Type B pancreatic cell (in vitro differentiated cells): ENCODE measurements around the gene PLEKHG4. TPM values are rescaled to one million over a fixed set of nuclear protein-coding genes. Genes with fewer than 3 reads are reported as not detected.

Experiments used
- DNase-seq: peaks from one replicate; pipeline ENCODE4 v3.0.0; 2021; ENCODE audit warnings: mixed read lengths; ENCODE audit not compliant: unreplicated experiment; ENCODE audit errors: extremely low spot score
- H3K27ac Mint-ChIP-seq: 2 replicates; pipeline ENCODE4 v1.8.0; 2021; ENCODE audit warnings: mild to moderate bottlenecking, mixed read lengths
- H3K27me3 Mint-ChIP-seq: 2 replicates; pipeline ENCODE4 v1.8.0; 2021; ENCODE audit warnings: mixed read lengths
- H3K36me3 Mint-ChIP-seq: 2 replicates; pipeline ENCODE4 v1.8.0; 2021; ENCODE audit warnings: mixed read lengths
- H3K4me1 Mint-ChIP-seq: one replicate; pipeline ENCODE4 v1.8.0; 2021; ENCODE audit warnings: mixed read lengths; ENCODE audit not compliant: unreplicated experiment
- H3K4me3 Mint-ChIP-seq: 2 replicates; pipeline ENCODE4 v1.8.0; 2021; ENCODE audit warnings: mild to moderate bottlenecking, mixed read lengths
- H3K9me3 Mint-ChIP-seq: 2 replicates; pipeline ENCODE4 v1.8.0; 2021; ENCODE audit warnings: mixed read lengths
- CTCF ChIP-seq: fragments of 200-600 bp; sonication (generic); conservative IDR thresholded peaks from 2 replicates; pipeline ENCODE4 v1.5.0; 2021; ENCODE audit warnings: antibody characterized with exemption, mild to moderate bottlenecking
- long read RNA-seq: library from polyadenylated mRNA; unstranded; transcript quantifications from one replicate; pipeline ENCODE4 v2.0.0, GENCODE V29; 2020
- total RNA-seq: library from RNA; stranded (reverse); gene quantifications from 2 replicates; pipeline ENCODE4 v1.2.1, GENCODE V29; 2021; ENCODE audit warnings: low replicate concordance

Gene PLEKHG4
- total RNA-seq = 2.9 and 3.8 TPM in 2 replicates
- long read RNA-seq = 0 reads

- peak; percentile 77 for DNase-seq
- Mint-ChIP-seq H3K4me1 (no peaks in the 10 kb centered on the region), H3K36me3 (no peaks in the 10 kb centered on the region), H3K27ac (no peak within 1 kb of the TSS), H3K27me3 (peaks cover 5% of the 10 kb centered on the region), H3K9me3 (no peaks in the 10 kb centered on the region), H3K4me3 (peak within 1 kb of the TSS; percentile 78)
- peak; percentile 82 for TF ChIP-seq CTCF
Measured at GRCh38 chr16:67279296-67280089, at the start of gene PLEKHG4. Gene PLEKHG4, plus strand, starts transcription at chr16:67279532. Its CDS starts 513 bp downstream, at chr16:67280045.

- TF ChIP-seq CTCF = no peak
- Mint-ChIP-seq H3K36me3 (peaks cover 8% of the 10 kb centered on the region), H3K27ac (no peak overlapping the region), H3K27me3 (no peaks in the 10 kb centered on the region), H3K4me1 (peaks cover 21% of the 10 kb centered on the region), H3K4me3 (peak overlapping the region; percentile 72), H3K9me3 (no peaks in the 10 kb centered on the region)
- no peak for DNase-seq
Measured at GRCh38 chr16:67229906-67230808, 49.2 kb upstream of the PLEKHG4 start.

GRCh38 chr16:67230809-67231660 is 48.3 kb upstream of the PLEKHG4 start:
- H3K9me3 Mint-ChIP-seq = no peaks in the 10 kb centered on the region

GRCh38 chr16:67233596-67233995 is 45.7 kb upstream of the PLEKHG4 start:
- no peaks in the 10 kb centered on the region for H3K9me3 Mint-ChIP-seq
- H3K4me1 Mint-ChIP-seq = no peaks in the 10 kb centered on the region
- DNase-seq = no peak
- H3K4me3 Mint-ChIP-seq = no peak overlapping the region
- peaks cover 12% of the 10 kb centered on the region for H3K36me3 Mint-ChIP-seq
- no peak for TF ChIP-seq CTCF
- no peaks in the 10 kb centered on the region for H3K27me3 Mint-ChIP-seq
- H3K27ac Mint-ChIP-seq = no peak overlapping the region

More at GRCh38 chr16:67230809-67231660, 48.3 kb upstream of the PLEKHG4 start:
- TF ChIP-seq CTCF = no peak
- Mint-ChIP-seq H3K36me3 (peaks cover 9% of the 10 kb centered on the region), H3K27ac (no peak overlapping the region), H3K4me1 (peaks cover 17% of the 10 kb centered on the region), H3K27me3 (no peaks in the 10 kb centered on the region), H3K4me3 (no peak overlapping the region)
- DNase-seq = no peak

- no peaks in the 10 kb centered on the region for H3K4me1 Mint-ChIP-seq
- no peaks in the 10 kb centered on the region for H3K27me3 Mint-ChIP-seq
- DNase-seq = no peak
- H3K9me3 Mint-ChIP-seq = no peaks in the 10 kb centered on the region
- H3K27ac Mint-ChIP-seq = no peak overlapping the region
- TF ChIP-seq CTCF = no peak
- H3K36me3 Mint-ChIP-seq = peaks cover 12% of the 10 kb centered on the region
- no peak overlapping the region for H3K4me3 Mint-ChIP-seq
Measured at GRCh38 chr16:67234180-67234597, 45.1 kb upstream of the PLEKHG4 start.
